GM12878 (cell line): Measurements from ENCODE around the gene CCDC8. TPM values are rescaled to one million over a fixed set of nuclear protein-coding genes. Genes with fewer than 3 reads are reported as not detected.

Experiments
- ATAC-seq: fragments of 200-7000 bp; cut with Tn5 transposase; 3 replicates; pipeline ENCODE4 v1.9.1; 2020; ENCODE audit warnings: mild to moderate bottlenecking, moderate library complexity
- BruUV-seq: library from RNA; stranded (reverse); fragments of 400-500 nt; replicated peaks from 2 replicates; lab custom pipeline; 2021; lab: Mats Ljungman, UMichigan
- CTCF ChIA-PET: fragments of 300-600 bp; sonication (Branson Sonifier 250); formaldehyde crosslinking; extraction: SDS; loops from one replicate; lab custom pipeline; 2021; ENCODE audit warnings: inconsistent platforms; lab: Yijun Ruan, JAX
- POLR2A ChIA-PET: fragments of 350-600 bp; formaldehyde crosslinking; extraction: SDS; loops from one replicate; lab custom pipeline; 2021; ENCODE audit warnings: inconsistent platforms; lab: Charles Lee
- RAD21 ChIA-PET: fragments of 300-600 bp; sonication (Branson Sonifier 250); formaldehyde crosslinking; loops from one replicate; lab custom pipeline; 2023; ENCODE audit warnings: antibody characterized with exemption; ENCODE audit not compliant: unreplicated experiment; lab: Charles Lee
- SMC1A ChIA-PET: fragments of 300-600 bp; sonication (Branson Sonifier 250); formaldehyde crosslinking; loops from one replicate; lab custom pipeline; 2023; ENCODE audit not compliant: unreplicated experiment, uncharacterized antibody; lab: Charles Lee
- DNase-seq: peaks from one replicate; pipeline ENCODE4 v3.0.0-alpha.2; 2011; ENCODE audit warnings: low read depth, low spot score
- FAIRE-seq: peaks from 3 replicates; lab custom pipeline; 2011; peaks lifted over from hg19 to GRCh38; lab: Jason Lieb, UNC
- H2AFZ ChIP-seq: 2 replicates; pipeline ENCODE4 v1.6.0; 2011; ENCODE audit warnings: low read depth, low read length, control low read depth; ENCODE audit not compliant: control insufficient read depth
- H3K27ac ChIP-seq: 2 replicates; pipeline ENCODE4 v1.5.1; 2011; ENCODE audit warnings: control low read depth; ENCODE audit not compliant: control insufficient read depth, insufficient read depth
- H3K27me3 ChIP-seq, 2 experiments: replicated peaks in 1 of 2; 2 replicates each; pipeline versions ENCODE4 v1.6.0 to v1.6.1; 2011; ENCODE audit warnings: low read length in 1 of 2; ENCODE audit not compliant: control insufficient read depth in 2 of 2, insufficient read depth in 2 of 2
- H3K36me3 ChIP-seq, 2 experiments: 2 replicates each; pipeline ENCODE4 v1.5.1; 2011; ENCODE audit warnings: low read length in 1 of 2; ENCODE audit not compliant: control insufficient read depth in 2 of 2, insufficient read depth in 2 of 2
- H3K4me1 ChIP-seq: 2 replicates; pipeline ENCODE4 v1.6.1; 2011; ENCODE audit warnings: mild to moderate bottlenecking, low read length, moderate library complexity, mixed read lengths; ENCODE audit not compliant: control insufficient read depth, insufficient read depth
- H3K4me2 ChIP-seq: 2 replicates; pipeline ENCODE4 v1.6.0; 2011; ENCODE audit warnings: control low read depth; ENCODE audit not compliant: control insufficient read depth, insufficient read depth
- H3K4me3 ChIP-seq: fragments of 200-600 bp; sonication (generic); 2 replicates; pipeline ENCODE4 v1.5.1; 2016
- H3K79me2 ChIP-seq: 2 replicates; pipeline ENCODE4 v1.6.0; 2011; ENCODE audit warnings: low read length; ENCODE audit not compliant: control insufficient read depth, insufficient read depth
- H3K9ac ChIP-seq: 2 replicates; pipeline ENCODE4 v1.8.0; 2011; ENCODE audit warnings: low read length, control low read depth, mixed read lengths; ENCODE audit not compliant: control insufficient read depth, insufficient read depth
- H3K9me3 ChIP-seq: replicated peaks from 3 replicates; pipeline ENCODE4 v1.5.1; 2011; ENCODE audit warnings: mild to moderate bottlenecking, low read length; ENCODE audit not compliant: control insufficient read depth, insufficient read depth
- H4K20me1 ChIP-seq: 2 replicates; pipeline ENCODE4 v1.6.0; 2011; ENCODE audit not compliant: control insufficient read depth, insufficient read depth
- BCLAF1 ChIP-seq: fragments of 450-650 bp; IDR thresholded peaks from 2 replicates; pipeline ENCODE4 v1.6.1; 2017; ENCODE audit warnings: antibody characterized with exemption, mild to moderate bottlenecking, moderate library complexity
- E2F8 ChIP-seq: fragments of 450-650 bp; IDR thresholded peaks from 2 replicates; pipeline ENCODE4 v1.6.1; 2018; ENCODE audit warnings: mild to moderate bottlenecking, low read depth, moderate library complexity; ENCODE audit not compliant: partially characterized antibody
- HDAC2 ChIP-seq: fragments of 200-600 bp; sonication (generic); IDR thresholded peaks from 2 replicates; pipeline ENCODE4 v1.6.1; 2017
- IRF4 ChIP-seq: IDR thresholded peaks from 2 replicates; pipeline ENCODE4 v1.6.1; 2011; ENCODE audit warnings: low read depth, low read length
- KDM1A ChIP-seq: fragments of 200-600 bp; sonication (generic); IDR thresholded peaks from 2 replicates; pipeline ENCODE4 v1.6.1; 2016; ENCODE audit warnings: borderline replicate concordance
- NR2C1 ChIP-seq: fragments of 450-650 bp; IDR thresholded peaks from 2 replicates; pipeline ENCODE4 v1.6.1; 2017; ENCODE audit warnings: antibody characterized with exemption, mild to moderate bottlenecking, moderate library complexity
- POLR2A ChIP-seq: IDR thresholded peaks from 2 replicates; pipeline ENCODE4 v1.6.1; 2011; ENCODE audit warnings: low read depth, mild to moderate bottlenecking, low read length
- POLR2AphosphoS2 ChIP-seq: IDR thresholded peaks from 2 replicates; pipeline ENCODE4 v1.6.1; 2011; ENCODE audit warnings: low read depth, mild to moderate bottlenecking, low read length, improper control_type of control experiment, moderate library complexity
- POLR2AphosphoS5 ChIP-seq: IDR thresholded peaks from 2 replicates; pipeline ENCODE4 v1.6.1; 2011; ENCODE audit warnings: mild to moderate bottlenecking, low read length, inconsistent platforms
- SP1 ChIP-seq: IDR thresholded peaks from one replicate; pipeline ENCODE4 v1.6.1; 2011; ENCODE audit warnings: low read depth, low read length
- TCF12 ChIP-seq: IDR thresholded peaks from 2 replicates; pipeline ENCODE4 v1.6.1; 2011; ENCODE audit warnings: low read depth, mild to moderate bottlenecking, low read length
- WGBS: methylation state at CpG from one replicate; pipeline ENCODE4 v1.1.6; 2016; ENCODE audit warnings: low lambda C conversion rate; ENCODE audit not compliant: insufficient replicate concordance, insufficient coverage; ENCODE audit errors: missing lambda C conversion rate; 5-methylcytosine and 5-hydroxymethylcytosine counted together
- in situ Hi-C: fragments of 300-500 bp; cut with MboI; formaldehyde crosslinking; loops from 9 replicates; pipeline ENCODE4 v1.14.3; 2018; ENCODE audit warnings: mixed read lengths
- intact Hi-C: fragments of 100-400 bp; cut with micrococcal nuclease; formaldehyde crosslinking; loops from one replicate; pipeline ENCODE4 v1.14.2; 2022; ENCODE audit not compliant: unreplicated experiment
- polyA plus RNA-seq, 11 experiments: library from polyadenylated mRNA; depleted of rRNA in 4 of 11; unstranded in 6 of 11; stranded (reverse) in 5 of 11; fragments of >200 nt; fragmentation: Nextera tagmentation in 4 of 11; fragmentation: Illumina TruSeq in 1 of 11; extraction: Ambion mirVana in 4 of 11; extraction: Trizol in 1 of 11; gene quantifications; 1 replicate in 1 of 11; 2 replicates in 10 of 11; pipeline versions ENCODE4 v1.2.1 to v1.2.3, GENCODE V29; 2011 to 2016; ENCODE audit warnings: inconsistent platforms in 2 of 11, missing spikeins in 2 of 11, low read depth in 1 of 11
- total RNA-seq, 4 experiments: library from RNA; depleted of rRNA in 3 of 4; stranded (reverse); fragments of >200 nt in 3 of 4; fragmentation: Illumina TruSeq in 1 of 4; extraction: Trizol in 1 of 4; gene quantifications; 2 replicates each; pipeline versions ENCODE4 v1.2.1 to v1.2.3, GENCODE V29; 2013 to 2021

The CCDC8 gene
- total and polyA plus RNA-seq, 10 of the 15 experiments (the other 5 are each of a cell fraction or from before 2014, with no cell fraction given), result under 0.01 to 0.15 (median 0.05) TPM; not detected in 5

GRCh38 chr19:46412650-46413261 lies 608 bp downstream of the CCDC8 start:
- ATAC-seq, result no peak
- Histone ChIP-seq H3K9me3 (no peaks in the 10 kb centered on the region), H2AFZ (no peak overlapping the region), H3K4me1 (no peaks in the 10 kb centered on the region), H3K27me3 (peaks cover 0 to 2% of the 10 kb centered on the region in 2 experiments; a peak in 2 of 4 replicates), H3K9ac (no peak overlapping the region), H3K79me2 (no peaks in the 10 kb centered on the region), H3K36me3 (no peaks in the 10 kb centered on the region), H4K20me1 (no peaks in the 10 kb centered on the region), H3K4me2 (no peak overlapping the region), H3K27ac (no peak overlapping the region), H3K4me3 (no peak overlapping the region)
- no peak for TF ChIP-seq POLR2AphosphoS5
- no peak for TF ChIP-seq BCLAF1
- no peak for TF ChIP-seq POLR2A
- no peak for TF ChIP-seq POLR2AphosphoS2
- no peak for TF ChIP-seq TCF12
- TF ChIP-seq KDM1A, result no peak
- no peak for TF ChIP-seq IRF4
- no peak for TF ChIP-seq NR2C1
- no peak for TF ChIP-seq E2F8
- no peak for TF ChIP-seq SP1
- TF ChIP-seq HDAC2, result no peak
- SMC1A ChIA-PET, result no interaction called here
- DNase-seq, result no peak
- 48% methylated on average over 29 of the region's 29 CpGs for WGBS
- BruUV-seq, result no TSS peak
- POLR2A ChIA-PET, result no interaction called here
- in situ Hi-C loops, result no loop called here
- FAIRE-seq, result no peak
- intact Hi-C loops, result no loop called here
- CTCF ChIA-PET, result no interaction called here
- RAD21 ChIA-PET, result no interaction called here
